Keratinocyte (primary cell): ENCODE results near the gene HOXA10.

Experiments used
- EZH2 ChIP-seq: IDR thresholded peaks from one replicate; pipeline ENCODE4 v1.6.1; 2012; ENCODE audit warnings: inconsistent platforms, mild to moderate bottlenecking, low read length, moderate library complexity
- TF ChIP-seq, protein P1 (sequence below), 3 experiments: IDR thresholded peaks in 1 of 3; conservative IDR thresholded peaks in 1 of 3; optimal IDR thresholded peaks in 1 of 3; 2 replicates in 2 of 3; 3 replicates in 1 of 3; pipeline versions ENCODE3 to v1.5.1; 2011; ENCODE audit warnings: low read length in 3 of 3, mild to moderate bottlenecking in 3 of 3, moderate library complexity in 2 of 3, control low read depth in 1 of 3, inconsistent platforms in 1 of 3; ENCODE audit not compliant: insufficient read depth in 2 of 3; ENCODE audit errors: extremely low read depth in 1 of 3

DNA sequence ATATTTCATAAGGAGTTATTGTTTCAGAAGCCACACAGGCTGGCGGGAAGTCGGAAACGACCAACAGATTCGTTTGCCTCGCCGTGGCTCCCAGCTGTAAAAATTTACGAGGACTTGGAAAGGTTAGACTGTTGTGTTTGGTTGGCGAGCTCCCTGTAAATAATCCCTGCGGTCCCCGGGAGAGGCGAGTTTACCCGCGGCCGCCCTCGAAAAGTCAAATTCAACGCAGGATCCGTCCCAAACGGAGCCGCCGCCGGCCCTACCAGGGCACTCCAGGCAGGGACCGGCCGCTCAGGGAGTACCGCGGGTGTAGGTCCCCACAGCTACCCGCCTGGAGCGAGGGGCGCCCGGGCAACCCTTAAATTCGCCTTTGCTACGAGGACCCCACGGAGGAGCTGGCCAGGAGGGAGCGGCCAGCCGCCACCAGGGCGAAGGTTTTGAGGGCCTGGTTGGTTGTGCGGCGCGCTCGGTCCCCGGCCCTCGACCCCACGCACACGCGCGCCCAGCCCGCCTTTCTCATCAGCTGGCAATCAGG, 8.1 kb downstream of the HOXA10 start:
- TF ChIP-seq, protein P1, sequence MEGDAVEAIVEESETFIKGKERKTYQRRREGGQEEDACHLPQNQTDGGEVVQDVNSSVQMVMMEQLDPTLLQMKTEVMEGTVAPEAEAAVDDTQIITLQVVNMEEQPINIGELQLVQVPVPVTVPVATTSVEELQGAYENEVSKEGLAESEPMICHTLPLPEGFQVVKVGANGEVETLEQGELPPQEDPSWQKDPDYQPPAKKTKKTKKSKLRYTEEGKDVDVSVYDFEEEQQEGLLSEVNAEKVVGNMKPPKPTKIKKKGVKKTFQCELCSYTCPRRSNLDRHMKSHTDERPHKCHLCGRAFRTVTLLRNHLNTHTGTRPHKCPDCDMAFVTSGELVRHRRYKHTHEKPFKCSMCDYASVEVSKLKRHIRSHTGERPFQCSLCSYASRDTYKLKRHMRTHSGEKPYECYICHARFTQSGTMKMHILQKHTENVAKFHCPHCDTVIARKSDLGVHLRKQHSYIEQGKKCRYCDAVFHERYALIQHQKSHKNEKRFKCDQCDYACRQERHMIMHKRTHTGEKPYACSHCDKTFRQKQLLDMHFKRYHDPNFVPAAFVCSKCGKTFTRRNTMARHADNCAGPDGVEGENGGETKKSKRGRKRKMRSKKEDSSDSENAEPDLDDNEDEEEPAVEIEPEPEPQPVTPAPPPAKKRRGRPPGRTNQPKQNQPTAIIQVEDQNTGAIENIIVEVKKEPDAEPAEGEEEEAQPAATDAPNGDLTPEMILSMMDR (optimal IDR thresholded peaks at IDR 0.05 in 1 of 3, IDR thresholded peaks at IDR 0.05 in 1 of 3, conservative IDR thresholded peaks at IDR 0.05 in 1 of 3; ENCODE audit: extremely low read depth in 1 of 3, insufficient read depth in 2 of 3, low read length in 3 of 3): no peak
- TF ChIP-seq EZH2: no peak
